EH (cell line): ENCODE measurements around the gene INF2.
"Not testable (repeated sequence)": the region's sequence is repeated elsewhere in the genome, so short reads cannot be mapped to it uniquely, and the experiment has no call there.

Experiments
- DNase-seq: peaks from one replicate; pipeline ENCODE4 v3.0.0-alpha.2; 2015; ENCODE audit warnings: low read depth

INF2 gene

GRCh38 chr14:104734991-104735779, 45.8 kb downstream of the INF2 start:
- DNase-seq, result no peak

- DNase-seq, result peak; percentile 87
These were observed 46.6 kb downstream of the INF2 start for GRCh38 chr14:104735830-104736642.

GRCh38 chr14:104738375-104739019, 49.1 kb downstream of the INF2 start:
- DNase-seq, result no peak

- no peak for DNase-seq
These were observed 49.6 kb downstream of the INF2 start for GRCh38 chr14:104739026-104739425.

- DNase-seq, result no peak
These were observed 50.4 kb downstream of the INF2 start for GRCh38 chr14:104739546-104740516.

- DNase-seq, result no peak
These were observed 51.8 kb downstream of the INF2 start for GRCh38 chr14:104741108-104741802.

- DNase-seq, result no peak
These were observed 52.4 kb downstream of the INF2 start for GRCh38 chr14:104741803-104742251.

GRCh38 chr14:104742586-104743455, 53.4 kb downstream of the INF2 start:
- no peak for DNase-seq

GRCh38 chr14:104743461-104744380, 54.3 kb downstream of the INF2 start:
- DNase-seq, result peak; percentile 65

GRCh38 chr14:104744484-104744883, 55.1 kb downstream of the INF2 start:
- no peak for DNase-seq

- DNase-seq, result no peak
These were observed 56.0 kb downstream of the INF2 start for GRCh38 chr14:104745431-104745830.

- no peak for DNase-seq
These were observed 56.7 kb downstream of the INF2 start for GRCh38 chr14:104746071-104746545.

GRCh38 chr14:104746934-104747481, 57.6 kb downstream of the INF2 start:
- peak; percentile 79 for DNase-seq

GRCh38 chr14:104747876-104748275, 58.5 kb downstream of the INF2 start:
- no peak for DNase-seq

- peak; percentile 82 for DNase-seq
These were observed 59.8 kb downstream of the INF2 start for GRCh38 chr14:104749111-104749649.

- DNase-seq, result peak; percentile 88
These were observed 60.8 kb downstream of the INF2 start for GRCh38 chr14:104750056-104750752.

- DNase-seq, result not testable (repeated sequence)
These were observed 61.3 kb downstream of the INF2 start for GRCh38 chr14:104750753-104751057.
